ENCODE measurements around the gene PAK1IP1. TPM values are rescaled to one million over a fixed set of nuclear protein-coding genes. Genes with fewer than 3 reads are reported as not detected.

The PAK1IP1 gene
- polyA plus RNA-seq, 1 donor (not counting 4 experiments of a cell fraction or from before 2014, with no cell fraction given), result 36.3 TPM

DNA sequence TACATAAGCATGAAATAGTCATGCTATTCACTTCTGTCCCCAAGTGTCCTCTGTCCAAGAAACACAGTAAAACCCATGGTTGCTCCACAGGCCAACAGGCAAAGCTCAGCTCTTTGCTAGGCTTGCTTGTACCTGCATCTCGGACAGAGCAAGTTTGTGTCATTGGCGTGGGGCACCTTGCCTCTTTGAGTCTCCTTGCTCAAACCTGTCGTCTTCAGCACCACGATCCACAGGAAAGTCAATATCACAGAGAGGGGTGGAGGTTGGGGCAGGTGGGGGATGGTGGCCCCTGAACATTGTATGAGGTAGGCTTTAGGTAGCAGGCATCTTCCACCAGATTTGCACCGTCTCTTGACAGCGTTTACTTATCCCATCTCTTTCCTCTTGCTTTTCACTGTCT, 48.7 kb downstream of the PAK1IP1 start:
- dilution Hi-C loops (cut with MboI; ENCODE audit: extremely low pct_ligation_motif_present, low sequenced_read_pairs), result no loop called here
- DNase-seq (ENCODE audit: low read depth, low spot score), result no peak

DNA sequence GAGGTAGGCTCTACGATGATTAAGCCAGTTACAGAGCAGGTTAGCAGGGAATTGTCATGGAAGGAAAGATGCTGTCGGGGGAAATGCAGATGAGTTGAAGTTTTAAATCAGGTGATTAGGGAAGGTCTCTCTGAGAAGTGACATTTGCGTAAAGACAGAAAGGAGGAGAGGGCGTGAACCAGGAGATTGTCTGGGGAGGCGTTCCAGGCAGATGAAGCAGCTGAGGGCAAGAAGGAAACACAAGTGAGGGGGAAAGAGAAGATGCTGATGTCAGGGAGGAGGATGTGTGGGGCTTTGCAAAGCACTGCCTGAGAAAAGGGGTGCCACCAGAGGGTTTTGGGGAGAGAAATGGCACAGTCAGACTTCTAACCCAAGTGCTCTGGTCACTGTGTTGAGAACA, 50.3 kb downstream of the PAK1IP1 start:
- no peaks in the 10 kb centered on the region for H3K9me3 ChIP-seq (ENCODE audit: control insufficient read depth, low read depth, low read length)
- H2AFZ ChIP-seq (ENCODE audit: control insufficient read depth, low read length), result no peak overlapping the region
- no peak overlapping the region for H3K4me3 ChIP-seq (ENCODE audit: control insufficient read depth in 2 of 3, extremely low read depth in 1 of 3, insufficient read depth in 2 of 3, low read depth in 1 of 3, low read length in 3 of 3)
- dilution Hi-C loops (cut with MboI; ENCODE audit: extremely low pct_ligation_motif_present, low sequenced_read_pairs), result no loop called here
- no peaks in the 10 kb centered on the region for H3K9me1 ChIP-seq (ENCODE audit: control insufficient read depth, extremely low read depth, insufficient read depth, low read length)
- no peak overlapping the region for H3K9ac ChIP-seq (ENCODE audit: control insufficient read depth, extremely low read depth, insufficient read depth, low read length)
- TF ChIP-seq, protein P1, sequence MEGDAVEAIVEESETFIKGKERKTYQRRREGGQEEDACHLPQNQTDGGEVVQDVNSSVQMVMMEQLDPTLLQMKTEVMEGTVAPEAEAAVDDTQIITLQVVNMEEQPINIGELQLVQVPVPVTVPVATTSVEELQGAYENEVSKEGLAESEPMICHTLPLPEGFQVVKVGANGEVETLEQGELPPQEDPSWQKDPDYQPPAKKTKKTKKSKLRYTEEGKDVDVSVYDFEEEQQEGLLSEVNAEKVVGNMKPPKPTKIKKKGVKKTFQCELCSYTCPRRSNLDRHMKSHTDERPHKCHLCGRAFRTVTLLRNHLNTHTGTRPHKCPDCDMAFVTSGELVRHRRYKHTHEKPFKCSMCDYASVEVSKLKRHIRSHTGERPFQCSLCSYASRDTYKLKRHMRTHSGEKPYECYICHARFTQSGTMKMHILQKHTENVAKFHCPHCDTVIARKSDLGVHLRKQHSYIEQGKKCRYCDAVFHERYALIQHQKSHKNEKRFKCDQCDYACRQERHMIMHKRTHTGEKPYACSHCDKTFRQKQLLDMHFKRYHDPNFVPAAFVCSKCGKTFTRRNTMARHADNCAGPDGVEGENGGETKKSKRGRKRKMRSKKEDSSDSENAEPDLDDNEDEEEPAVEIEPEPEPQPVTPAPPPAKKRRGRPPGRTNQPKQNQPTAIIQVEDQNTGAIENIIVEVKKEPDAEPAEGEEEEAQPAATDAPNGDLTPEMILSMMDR (optimal IDR thresholded peaks at IDR 0.05 in 1 of 3, IDR thresholded peaks at IDR 0.05 in 1 of 3, conservative IDR thresholded peaks at IDR 0.05 in 1 of 3; ENCODE audit: extremely low read depth in 1 of 3, insufficient read depth in 2 of 3, low read length in 3 of 3), result no peak
- TF ChIP-seq EZH2 (IDR thresholded peaks at IDR 0.05; ENCODE audit: low read length), result no peak
- DNase-seq (ENCODE audit: low read depth, low spot score) (no peak), FAIRE-seq (no peak)
- peaks cover 20% of the 10 kb centered on the region for H3K4me1 ChIP-seq (ENCODE audit: control insufficient read depth, extremely low read depth, insufficient read depth, low read length)
- H4K20me1 ChIP-seq (ENCODE audit: control insufficient read depth, extremely low read depth, insufficient read depth, low read length), result no peaks in the 10 kb centered on the region
- no peaks in the 10 kb centered on the region for H3K27me3 ChIP-seq (ENCODE audit: control insufficient read depth, extremely low read depth, insufficient read depth, low read length)
- H3K27ac ChIP-seq (ENCODE audit: control insufficient read depth, insufficient read depth, low read length), result no peak overlapping the region
- peaks cover 2 to 6% of the 10 kb centered on the region in 2 experiments for H3K36me3 ChIP-seq (ENCODE audit: control insufficient read depth in 2 of 2, extremely low read depth in 1 of 2, insufficient read depth in 2 of 2, low read length in 2 of 2)
- no peak overlapping the region for H3K4me2 ChIP-seq (ENCODE audit: control insufficient read depth, extremely low read depth, insufficient read depth, low read depth, low read length)
- H3K79me2 ChIP-seq (ENCODE audit: control insufficient read depth, insufficient read depth, low read length), result peaks cover 24% of the 10 kb centered on the region

More for the DNA sequence above, 48.7 kb downstream of the PAK1IP1 start:
- Histone ChIP-seq H3K9me3 (ENCODE audit: control insufficient read depth, low read depth, low read length) (no peaks in the 10 kb centered on the region), H2AFZ (ENCODE audit: control insufficient read depth, low read length) (no peak overlapping the region), H3K36me3 (ENCODE audit: control insufficient read depth in 2 of 2, extremely low read depth in 1 of 2, insufficient read depth in 2 of 2, low read length in 2 of 2) (no peaks in the 10 kb centered on the region), H3K4me1 (ENCODE audit: control insufficient read depth, extremely low read depth, insufficient read depth, low read length) (peaks cover 7% of the 10 kb centered on the region), H3K27ac (ENCODE audit: control insufficient read depth, insufficient read depth, low read length) (no peak overlapping the region), H3K4me3 (ENCODE audit: control insufficient read depth in 2 of 3, extremely low read depth in 1 of 3, insufficient read depth in 2 of 3, low read depth in 1 of 3, low read length in 3 of 3) (no peak overlapping the region), H4K20me1 (ENCODE audit: control insufficient read depth, extremely low read depth, insufficient read depth, low read length) (no peaks in the 10 kb centered on the region), H3K27me3 (ENCODE audit: control insufficient read depth, extremely low read depth, insufficient read depth, low read length) (no peaks in the 10 kb centered on the region), H3K9ac (ENCODE audit: control insufficient read depth, extremely low read depth, insufficient read depth, low read length) (no peak overlapping the region), H3K79me2 (ENCODE audit: control insufficient read depth, insufficient read depth, low read length) (peaks cover 8% of the 10 kb centered on the region), H3K4me2 (ENCODE audit: control insufficient read depth, extremely low read depth, insufficient read depth, low read depth, low read length) (no peak overlapping the region), H3K9me1 (ENCODE audit: control insufficient read depth, extremely low read depth, insufficient read depth, low read length) (no peaks in the 10 kb centered on the region)
- TF ChIP-seq, protein P1 (optimal IDR thresholded peaks at IDR 0.05 in 1 of 3, IDR thresholded peaks at IDR 0.05 in 1 of 3, conservative IDR thresholded peaks at IDR 0.05 in 1 of 3; ENCODE audit: extremely low read depth in 1 of 3, insufficient read depth in 2 of 3, low read length in 3 of 3), result no peak
- TF ChIP-seq EZH2 (IDR thresholded peaks at IDR 0.05; ENCODE audit: low read length), result no peak
- no peak for FAIRE-seq

All from keratinocyte (primary cell).